Progenitor cell of endocrine pancreas (in vitro differentiated cells): ENCODE results near the gene DSCAML1. TPM values are rescaled to one million over a fixed set of nuclear protein-coding genes. Genes with fewer than 3 reads are reported as not detected.
A peak's percentile ranks its signal among the peaks of the same experiment; 100 is the strongest.

ENCODE experiments used
- DNase-seq: peaks from one replicate; pipeline ENCODE4 v3.0.0; 2021; ENCODE audit warnings: low spot score; ENCODE audit not compliant: unreplicated experiment
- H3K27ac Mint-ChIP-seq: 2 replicates; pipeline ENCODE4 v1.8.0; 2021; ENCODE audit warnings: mild to moderate bottlenecking, moderate library complexity, mixed read lengths
- H3K27me3 Mint-ChIP-seq: 2 replicates; pipeline ENCODE4 v1.8.0; 2021; ENCODE audit warnings: mixed read lengths
- H3K36me3 Mint-ChIP-seq: 2 replicates; pipeline ENCODE4 v1.8.0; 2022; ENCODE audit warnings: mixed read lengths; ENCODE audit not compliant: insufficient read depth
- H3K4me1 Mint-ChIP-seq: 2 replicates; pipeline ENCODE4 v1.8.0; 2021; ENCODE audit warnings: low read depth, mixed read lengths
- H3K4me3 Mint-ChIP-seq: 2 replicates; pipeline ENCODE4 v1.8.0; 2021; ENCODE audit warnings: low read depth, mild to moderate bottlenecking, moderate library complexity, mixed read lengths
- H3K9me3 Mint-ChIP-seq: 2 replicates; pipeline ENCODE4 v1.8.0; 2021; ENCODE audit warnings: low read depth, mixed read lengths
- CTCF ChIP-seq: fragments of 200-600 bp; sonication (generic); IDR thresholded peaks from one replicate; pipeline ENCODE4 v1.5.0; 2021; ENCODE audit warnings: antibody characterized with exemption, mild to moderate bottlenecking; ENCODE audit not compliant: unreplicated experiment
- total RNA-seq: library from RNA; stranded (reverse); gene quantifications from 2 replicates; pipeline ENCODE4 v1.2.1, GENCODE V29; 2021

DSCAML1 gene
- total RNA-seq, 1 donor from 2014 or later, result 2.7 TPM

GRCh38 chr11:117621226-117621625, 175.8 kb downstream of the DSCAML1 start:
- H3K4me3 Mint-ChIP-seq, result no peak overlapping the region
- peaks cover 21% of the 10 kb centered on the region for H3K4me1 Mint-ChIP-seq
- H3K36me3 Mint-ChIP-seq, result no peaks in the 10 kb centered on the region
- TF ChIP-seq CTCF, result peak; percentile 44
- no peak overlapping the region for H3K27ac Mint-ChIP-seq
- peaks cover 11% of the 10 kb centered on the region for H3K27me3 Mint-ChIP-seq
- DNase-seq, result no peak
- H3K9me3 Mint-ChIP-seq, result no peaks in the 10 kb centered on the region

GRCh38 chr11:117620659-117621058, 176.4 kb downstream of the DSCAML1 start:
- Mint-ChIP-seq H3K4me3 (no peak overlapping the region), H3K27ac (no peak overlapping the region), H3K4me1 (peaks cover 21% of the 10 kb centered on the region), H3K9me3 (no peaks in the 10 kb centered on the region), H3K27me3 (peaks cover 11% of the 10 kb centered on the region), H3K36me3 (no peaks in the 10 kb centered on the region)
- no peak for DNase-seq
- no peak for TF ChIP-seq CTCF

- Mint-ChIP-seq H3K4me1 (peaks cover 19% of the 10 kb centered on the region), H3K4me3 (no peak overlapping the region), H3K9me3 (no peaks in the 10 kb centered on the region), H3K36me3 (no peaks in the 10 kb centered on the region), H3K27me3 (peaks cover 8% of the 10 kb centered on the region), H3K27ac (no peak overlapping the region)
- DNase-seq, result no peak
- no peak for TF ChIP-seq CTCF
These were observed 176.9 kb downstream of the DSCAML1 start for GRCh38 chr11:117620086-117620485.

GRCh38 chr11:117619661-117620060, 177.4 kb downstream of the DSCAML1 start:
- H3K27me3 Mint-ChIP-seq, result peaks cover 9% of the 10 kb centered on the region
- TF ChIP-seq CTCF, result no peak
- H3K9me3 Mint-ChIP-seq, result no peaks in the 10 kb centered on the region
- no peak for DNase-seq
- H3K27ac Mint-ChIP-seq, result no peak overlapping the region
- H3K4me1 Mint-ChIP-seq, result peaks cover 15% of the 10 kb centered on the region
- H3K4me3 Mint-ChIP-seq, result no peak overlapping the region
- H3K36me3 Mint-ChIP-seq, result no peaks in the 10 kb centered on the region

- Mint-ChIP-seq H3K27ac (no peak overlapping the region), H3K4me1 (peaks cover 8% of the 10 kb centered on the region), H3K27me3 (peaks cover 15% of the 10 kb centered on the region), H3K4me3 (no peak overlapping the region), H3K36me3 (no peaks in the 10 kb centered on the region), H3K9me3 (no peaks in the 10 kb centered on the region)
- peak; percentile 36 for TF ChIP-seq CTCF
- no peak for DNase-seq
These were observed 178.0 kb downstream of the DSCAML1 start for GRCh38 chr11:117618982-117619355.
